Fibroblast of villous mesenchyme (primary cell): ENCODE measurements around the gene SNRNP25. TPM values are rescaled to one million over a fixed set of nuclear protein-coding genes. Genes with fewer than 3 reads are reported as not detected.
"Not testable (repeated sequence)": the region's sequence is repeated elsewhere in the genome, so short reads cannot be mapped to it uniquely, and the experiment has no call there.

Experiments
- DNase-seq: peaks from one replicate; pipeline ENCODE4 v3.0.0-alpha.2; 2010; ENCODE audit warnings: low read depth
- H3K4me3 ChIP-seq: 2 replicates; pipeline ENCODE4 v1.5.1; 2011; ENCODE audit warnings: low read depth, mild to moderate bottlenecking, low read length
- total RNA-seq: library from RNA; depleted of rRNA; stranded (reverse); fragments of >200 nt; gene quantifications from 2 replicates; pipeline ENCODE4 v1.2.3, GENCODE V29; 2012
- TF ChIP-seq, protein P1 (sequence below): IDR thresholded peaks from 2 replicates; pipeline ENCODE4 v1.5.1; 2012; ENCODE audit warnings: low read depth, mild to moderate bottlenecking, low read length; ENCODE audit not compliant: insufficient read depth

SNRNP25 gene
- total RNA-seq, 1 donor: 22.5 TPM

DNA sequence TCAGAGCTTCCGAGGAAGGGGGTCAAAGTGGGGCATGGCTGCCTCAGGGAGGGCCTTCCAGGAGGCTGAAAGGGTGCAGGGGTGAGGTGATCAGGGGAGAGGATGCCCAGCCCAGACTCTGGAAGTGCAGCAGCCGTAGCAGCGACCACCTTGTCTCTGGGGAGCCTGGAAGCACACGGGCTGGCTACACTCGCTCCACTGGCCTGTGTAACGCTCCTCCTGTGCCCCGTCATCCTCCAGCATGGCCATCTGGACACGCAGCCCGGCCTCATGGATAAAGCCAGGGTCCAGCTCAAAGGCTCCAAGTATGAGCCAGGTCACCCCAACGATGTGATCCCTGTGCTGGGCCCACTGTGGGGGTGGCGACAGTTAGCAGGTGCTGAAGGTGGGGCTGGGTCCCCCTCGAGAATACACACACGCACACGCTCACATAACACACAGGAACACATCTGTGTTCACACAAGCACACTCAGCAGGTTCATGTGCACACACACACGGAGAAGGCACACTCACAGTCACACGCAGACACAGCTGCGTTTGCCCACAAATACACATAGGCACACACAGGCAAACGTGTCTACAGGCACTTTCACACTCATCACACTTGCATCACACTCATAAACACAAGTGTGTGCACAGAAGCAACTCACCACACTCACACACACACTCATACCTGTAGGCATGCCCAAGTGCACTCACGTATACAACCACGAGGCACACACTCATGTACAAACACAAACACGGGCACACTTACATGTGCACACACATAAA lies 19.6 kb upstream of the SNRNP25 start:
- DNase-seq: no peak
- no peak overlapping the region for H3K4me3 ChIP-seq
- TF ChIP-seq, protein P1, sequence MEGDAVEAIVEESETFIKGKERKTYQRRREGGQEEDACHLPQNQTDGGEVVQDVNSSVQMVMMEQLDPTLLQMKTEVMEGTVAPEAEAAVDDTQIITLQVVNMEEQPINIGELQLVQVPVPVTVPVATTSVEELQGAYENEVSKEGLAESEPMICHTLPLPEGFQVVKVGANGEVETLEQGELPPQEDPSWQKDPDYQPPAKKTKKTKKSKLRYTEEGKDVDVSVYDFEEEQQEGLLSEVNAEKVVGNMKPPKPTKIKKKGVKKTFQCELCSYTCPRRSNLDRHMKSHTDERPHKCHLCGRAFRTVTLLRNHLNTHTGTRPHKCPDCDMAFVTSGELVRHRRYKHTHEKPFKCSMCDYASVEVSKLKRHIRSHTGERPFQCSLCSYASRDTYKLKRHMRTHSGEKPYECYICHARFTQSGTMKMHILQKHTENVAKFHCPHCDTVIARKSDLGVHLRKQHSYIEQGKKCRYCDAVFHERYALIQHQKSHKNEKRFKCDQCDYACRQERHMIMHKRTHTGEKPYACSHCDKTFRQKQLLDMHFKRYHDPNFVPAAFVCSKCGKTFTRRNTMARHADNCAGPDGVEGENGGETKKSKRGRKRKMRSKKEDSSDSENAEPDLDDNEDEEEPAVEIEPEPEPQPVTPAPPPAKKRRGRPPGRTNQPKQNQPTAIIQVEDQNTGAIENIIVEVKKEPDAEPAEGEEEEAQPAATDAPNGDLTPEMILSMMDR: no peak

DNA sequence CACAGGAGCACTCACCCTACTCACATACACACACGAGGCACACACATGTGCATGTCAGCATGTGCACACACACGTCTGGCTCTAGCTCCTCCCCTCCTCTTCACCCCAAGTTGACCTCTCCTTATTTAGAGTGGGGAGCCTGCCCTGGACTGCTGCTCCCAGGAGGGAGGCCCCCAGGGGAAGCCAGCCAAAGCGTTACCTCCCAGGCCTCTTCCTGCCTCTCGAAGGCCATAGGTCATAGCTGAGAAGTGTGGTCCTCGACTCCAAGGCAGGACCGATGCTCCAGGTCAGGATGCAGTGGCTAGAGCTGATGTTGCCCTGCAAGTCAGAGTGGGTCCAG lies 19.0 kb upstream of the SNRNP25 start:
- H3K4me3 ChIP-seq: no peak overlapping the region
- TF ChIP-seq, protein P1: no peak
- no peak for DNase-seq

DNA sequence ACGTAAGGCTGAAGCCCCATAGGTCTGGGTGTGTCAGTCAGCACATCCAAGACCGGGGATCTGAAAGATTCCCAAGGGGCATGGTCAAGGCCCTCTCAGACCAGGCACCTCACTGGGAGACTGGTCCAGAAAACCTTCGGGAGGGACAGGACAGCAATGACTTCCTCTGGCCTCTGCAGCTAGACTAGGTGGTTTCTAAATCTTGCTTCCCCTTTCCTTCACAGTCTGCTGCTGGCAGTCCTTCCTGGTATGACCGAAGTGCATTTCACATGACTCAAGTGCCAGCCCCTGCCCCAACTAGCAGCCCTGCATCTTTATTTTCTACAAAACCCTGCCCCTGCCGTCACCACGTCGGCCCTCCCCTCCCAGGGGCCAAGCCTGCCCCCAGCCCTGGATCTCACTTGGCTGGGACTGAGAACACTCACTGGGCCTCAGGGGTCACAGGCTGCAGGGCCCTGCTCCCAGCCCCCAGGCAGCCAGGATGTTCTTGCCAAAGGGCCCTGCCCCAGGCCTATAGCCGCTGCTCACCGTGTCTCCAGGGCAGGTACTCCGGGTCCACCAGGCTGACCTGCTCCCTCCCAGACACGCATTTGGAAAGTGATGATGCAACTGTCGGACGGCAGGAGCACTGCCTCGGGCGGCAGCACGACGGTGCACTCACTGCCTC lies 18.5 kb upstream of the SNRNP25 start:
- TF ChIP-seq, protein P1: no peak
- H3K4me3 ChIP-seq: no peak overlapping the region
- no peak for DNase-seq

DNA sequence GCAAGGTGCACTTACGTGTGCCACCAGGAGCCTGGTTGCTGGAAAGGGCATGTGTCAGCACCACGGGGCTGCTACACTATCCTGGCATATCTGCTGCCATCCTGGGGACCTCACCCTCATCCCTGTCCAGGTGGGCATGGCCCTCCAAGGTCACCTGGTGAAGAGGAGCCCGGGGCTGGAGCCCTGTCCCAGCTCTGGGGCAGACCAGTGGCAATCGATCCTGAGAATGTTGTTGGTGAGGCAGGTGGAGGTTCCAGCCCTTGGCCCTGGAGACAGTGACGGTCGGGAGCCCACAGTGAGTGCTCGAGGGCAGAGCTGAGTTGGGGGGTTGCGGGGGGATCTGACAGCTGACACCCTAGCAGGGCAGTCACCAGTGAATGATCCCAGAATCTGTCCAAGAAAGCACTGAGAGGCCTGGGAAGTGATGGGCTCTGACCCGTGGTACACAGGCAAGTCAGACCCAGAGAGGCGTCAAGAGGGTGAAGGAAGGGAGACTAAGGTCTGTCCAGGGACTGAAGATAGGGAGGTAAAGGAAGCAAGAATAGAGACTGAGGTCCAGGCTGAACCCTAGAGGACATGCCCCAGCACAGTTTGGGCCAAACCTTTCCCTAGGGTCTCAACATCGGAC lies 17.8 kb upstream of the SNRNP25 start:
- TF ChIP-seq, protein P1: no peak
- no peak overlapping the region for H3K4me3 ChIP-seq
- DNase-seq: no peak

DNA sequence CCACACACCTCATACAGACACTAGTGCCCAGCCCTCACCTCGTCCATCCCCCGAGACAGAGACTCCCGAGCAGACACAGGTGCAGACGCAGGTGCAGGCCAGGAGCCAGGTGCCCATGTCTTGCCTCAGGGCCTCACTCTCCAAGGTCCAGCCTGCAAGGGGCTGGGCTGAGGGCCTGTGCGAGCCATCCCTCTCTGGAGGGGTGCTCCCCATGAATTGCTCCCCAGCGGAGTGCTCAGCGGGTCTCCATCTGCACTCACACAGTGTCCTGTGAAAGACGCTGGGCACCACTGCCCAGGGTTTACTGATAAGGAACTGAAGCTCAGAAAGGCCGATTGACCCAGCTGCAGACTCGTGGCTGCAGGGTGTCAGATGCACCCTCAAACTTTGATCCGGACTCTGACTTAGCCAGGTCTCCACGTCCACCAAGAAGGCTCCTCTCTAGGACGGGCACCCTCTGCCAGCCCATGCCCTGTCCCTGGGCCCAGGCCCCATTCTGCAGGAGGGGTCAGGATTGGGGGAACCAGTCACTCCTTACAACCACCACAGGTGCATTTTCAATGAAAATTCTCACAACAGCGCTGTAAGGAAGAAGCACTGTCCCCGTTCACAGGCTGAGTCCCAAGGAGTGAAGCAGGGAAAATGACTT lies 17.2 kb upstream of the SNRNP25 start:
- no peak for DNase-seq
- H3K4me3 ChIP-seq: no peak overlapping the region
- TF ChIP-seq, protein P1: no peak

DNA sequence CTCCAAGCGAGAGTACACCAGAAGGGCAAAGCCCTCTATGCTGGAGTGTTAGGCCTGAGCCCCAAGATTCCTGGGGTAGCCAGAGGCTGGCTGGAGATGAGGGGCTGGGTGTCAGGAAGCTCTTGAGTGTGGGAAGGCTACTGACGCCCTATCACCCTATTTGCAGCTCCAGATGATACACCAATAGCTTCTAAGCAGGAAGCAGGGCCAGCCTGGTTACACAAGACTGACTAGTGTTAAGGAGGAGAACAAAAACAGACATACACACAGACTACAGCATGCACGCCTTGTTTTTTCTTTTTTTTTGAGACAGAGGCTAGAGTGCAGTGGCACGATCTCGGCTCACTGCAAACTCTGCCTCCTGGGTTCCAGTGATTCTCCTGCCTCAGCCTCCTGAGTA lies 16.1 kb upstream of the SNRNP25 start:
- no peak overlapping the region for H3K4me3 ChIP-seq
- TF ChIP-seq, protein P1: no peak
- DNase-seq: no peak

DNA sequence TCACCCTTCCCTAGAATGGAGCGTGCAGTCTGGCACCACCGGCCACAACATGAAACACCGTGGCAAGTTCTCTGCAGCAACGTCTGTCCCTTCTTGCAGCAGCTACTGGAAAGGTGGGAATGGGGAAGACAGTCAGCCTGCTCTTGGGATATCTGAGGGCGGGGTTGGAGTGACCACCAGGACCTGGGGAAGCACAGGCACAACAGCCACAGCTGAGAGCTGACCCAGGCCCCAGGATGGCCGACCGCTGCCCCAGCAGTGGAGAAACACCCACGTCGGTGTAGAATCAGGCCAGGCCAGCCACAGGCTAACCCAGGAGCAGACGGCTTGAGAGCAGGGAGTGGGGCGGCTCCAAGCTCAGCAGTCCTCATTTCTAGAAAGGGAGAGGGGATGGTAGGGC lies 15.4 kb upstream of the SNRNP25 start:
- DNase-seq, H3K4me3 ChIP-seq: not testable (repeated sequence)
